ENCODE data around the gene MTARC1.

MTARC1 gene

DNA sequence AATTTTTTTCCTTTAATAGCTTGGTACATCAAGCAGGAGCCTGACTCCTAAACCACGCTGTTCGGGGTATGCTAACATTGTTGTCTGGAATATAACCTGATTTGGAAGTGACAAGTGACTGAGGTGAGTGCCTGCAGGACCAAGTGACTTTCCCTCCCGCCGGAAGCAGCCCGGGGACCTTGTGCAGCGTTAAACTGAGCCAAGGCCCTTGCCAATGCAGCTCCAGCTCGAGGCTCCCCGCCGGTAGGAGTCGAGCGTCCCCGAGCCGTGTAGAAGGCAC lies 716 bp upstream of the MTARC1 start:
- no peak overlapping the region for H3K4me3 ChIP-seq (IDR thresholded peaks at IDR 0.05; ENCODE audit: insufficient read depth, low read depth, low read length)
- H3K4me2 ChIP-seq: no peak overlapping the region
- H2AFZ ChIP-seq (ENCODE audit: low read depth): no peak overlapping the region
- H4K20me1 ChIP-seq (ENCODE audit: insufficient read depth): no peaks in the 10 kb centered on the region
- H3K27ac ChIP-seq: no peak overlapping the region
- TF ChIP-seq, protein P1, sequence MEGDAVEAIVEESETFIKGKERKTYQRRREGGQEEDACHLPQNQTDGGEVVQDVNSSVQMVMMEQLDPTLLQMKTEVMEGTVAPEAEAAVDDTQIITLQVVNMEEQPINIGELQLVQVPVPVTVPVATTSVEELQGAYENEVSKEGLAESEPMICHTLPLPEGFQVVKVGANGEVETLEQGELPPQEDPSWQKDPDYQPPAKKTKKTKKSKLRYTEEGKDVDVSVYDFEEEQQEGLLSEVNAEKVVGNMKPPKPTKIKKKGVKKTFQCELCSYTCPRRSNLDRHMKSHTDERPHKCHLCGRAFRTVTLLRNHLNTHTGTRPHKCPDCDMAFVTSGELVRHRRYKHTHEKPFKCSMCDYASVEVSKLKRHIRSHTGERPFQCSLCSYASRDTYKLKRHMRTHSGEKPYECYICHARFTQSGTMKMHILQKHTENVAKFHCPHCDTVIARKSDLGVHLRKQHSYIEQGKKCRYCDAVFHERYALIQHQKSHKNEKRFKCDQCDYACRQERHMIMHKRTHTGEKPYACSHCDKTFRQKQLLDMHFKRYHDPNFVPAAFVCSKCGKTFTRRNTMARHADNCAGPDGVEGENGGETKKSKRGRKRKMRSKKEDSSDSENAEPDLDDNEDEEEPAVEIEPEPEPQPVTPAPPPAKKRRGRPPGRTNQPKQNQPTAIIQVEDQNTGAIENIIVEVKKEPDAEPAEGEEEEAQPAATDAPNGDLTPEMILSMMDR (conservative IDR thresholded peaks at IDR 0.05; ENCODE audit: low read depth, low read length): no peak
- H3K27me3 ChIP-seq (ENCODE audit: insufficient read depth, low read depth): no peaks in the 10 kb centered on the region
- H3K9ac ChIP-seq: no peak overlapping the region
- no peaks in the 10 kb centered on the region for H3K79me2 ChIP-seq (ENCODE audit: insufficient read depth, low read depth)
- no peaks in the 10 kb centered on the region for H3K4me1 ChIP-seq (ENCODE audit: low read depth, poor library complexity, severe bottlenecking)
- no peaks in the 10 kb centered on the region for H3K36me3 ChIP-seq (ENCODE audit: insufficient read depth)

- no peak overlapping the region for H3K9ac ChIP-seq
- no peaks in the 10 kb centered on the region for H4K20me1 ChIP-seq (ENCODE audit: insufficient read depth)
- H3K4me2 ChIP-seq: no peak overlapping the region
- H3K27me3 ChIP-seq (ENCODE audit: insufficient read depth, low read depth): no peaks in the 10 kb centered on the region
- H3K36me3 ChIP-seq (ENCODE audit: insufficient read depth): no peaks in the 10 kb centered on the region
- H3K4me1 ChIP-seq (ENCODE audit: low read depth, poor library complexity, severe bottlenecking): no peaks in the 10 kb centered on the region
- TF ChIP-seq, protein P1 (conservative IDR thresholded peaks at IDR 0.05; ENCODE audit: low read depth, low read length): no peak
- H3K27ac ChIP-seq: no peak overlapping the region
- no peak overlapping the region for H2AFZ ChIP-seq (ENCODE audit: low read depth)
- no peak overlapping the region for H3K4me3 ChIP-seq (IDR thresholded peaks at IDR 0.05; ENCODE audit: insufficient read depth, low read depth, low read length)
- no peaks in the 10 kb centered on the region for H3K79me2 ChIP-seq (ENCODE audit: insufficient read depth, low read depth)
Observed at GRCh38 chr1:220787069-220787619, 431 bp downstream of the MTARC1 start.

- Histone ChIP-seq H3K4me3 (IDR thresholded peaks at IDR 0.05; ENCODE audit: insufficient read depth, low read depth, low read length) (no peak overlapping the region), H3K27ac (no peak overlapping the region), H3K79me2 (ENCODE audit: insufficient read depth, low read depth) (no peaks in the 10 kb centered on the region), H3K4me2 (no peak overlapping the region), H2AFZ (ENCODE audit: low read depth) (no peak overlapping the region), H3K36me3 (ENCODE audit: insufficient read depth) (no peaks in the 10 kb centered on the region), H3K9ac (no peak overlapping the region), H4K20me1 (ENCODE audit: insufficient read depth) (no peaks in the 10 kb centered on the region), H3K27me3 (ENCODE audit: insufficient read depth, low read depth) (no peaks in the 10 kb centered on the region), H3K4me1 (ENCODE audit: low read depth, poor library complexity, severe bottlenecking) (no peaks in the 10 kb centered on the region)
- TF ChIP-seq, protein P1 (conservative IDR thresholded peaks at IDR 0.05; ENCODE audit: low read depth, low read length): no peak
Observed at GRCh38 chr1:220788900-220789299, 2.2 kb downstream of the MTARC1 start.

GRCh38 chr1:220789532-220790147 lies 2.9 kb downstream of the MTARC1 start:
- Histone ChIP-seq H3K36me3 (ENCODE audit: insufficient read depth) (no peaks in the 10 kb centered on the region), H3K27ac (no peak overlapping the region), H3K27me3 (ENCODE audit: insufficient read depth, low read depth) (no peaks in the 10 kb centered on the region), H3K4me3 (IDR thresholded peaks at IDR 0.05; ENCODE audit: insufficient read depth, low read depth, low read length) (no peak overlapping the region), H3K9ac (no peak overlapping the region), H3K4me2 (no peak overlapping the region), H3K79me2 (ENCODE audit: insufficient read depth, low read depth) (no peaks in the 10 kb centered on the region), H4K20me1 (ENCODE audit: insufficient read depth) (no peaks in the 10 kb centered on the region), H2AFZ (ENCODE audit: low read depth) (no peak overlapping the region), H3K4me1 (ENCODE audit: low read depth, poor library complexity, severe bottlenecking) (no peaks in the 10 kb centered on the region)
- TF ChIP-seq, protein P1 (conservative IDR thresholded peaks at IDR 0.05; ENCODE audit: low read depth, low read length): no peak
